H1 (cell line): ENCODE measurements around the gene ZNF831. TPM values are rescaled to one million over a fixed set of nuclear protein-coding genes. Genes with fewer than 3 reads are reported as not detected.

Experiments
- CTCF ChIA-PET: fragments of 300-600 bp; sonication (Branson Sonifier 250); formaldehyde crosslinking; loops from one replicate; lab custom pipeline; 2021; ENCODE audit not compliant: partially characterized antibody; lab: Charles Lee
- POLR2A ChIA-PET: fragments of 300-600 bp; sonication (Branson Sonifier 250); formaldehyde crosslinking; loops from one replicate; lab custom pipeline; 2021; ENCODE audit warnings: inconsistent platforms; ENCODE audit not compliant: partially characterized antibody; lab: Charles Lee
- DNase-seq, 2 experiments: peaks; one replicate each; pipeline versions ENCODE4 v3.0.0 to v3.0.0-alpha.2; 2010 to 2022; ENCODE audit warnings: low spot score in 2 of 2, low read depth in 1 of 2, mixed read lengths in 1 of 2
- FAIRE-seq: peaks from 2 replicates; lab custom pipeline; 2011; peaks lifted over from hg19 to GRCh38; lab: Jason Lieb, UNC
- H2AFZ ChIP-seq: 2 replicates; pipeline ENCODE4 v1.8.1; 2012; ENCODE audit warnings: low read length, inconsistent platforms
- H2AK5ac ChIP-seq: 2 replicates; pipeline ENCODE4 v1.6.1; 2013; ENCODE audit warnings: low read depth, low read length
- H2BK120ac ChIP-seq: replicated peaks from 2 replicates; pipeline ENCODE3; 2013; ENCODE audit warnings: low read depth, low read length, inconsistent platforms
- H2BK12ac ChIP-seq: 2 replicates; pipeline ENCODE4 v1.6.1; 2013; ENCODE audit warnings: low read depth, low read length
- H2BK15ac ChIP-seq: 2 replicates; pipeline ENCODE4 v1.6.1; 2013; ENCODE audit warnings: low read length
- H2BK20ac ChIP-seq: 2 replicates; pipeline ENCODE4 v1.6.1; 2013; ENCODE audit warnings: low read length
- H2BK5ac ChIP-seq: 2 replicates; pipeline ENCODE4 v1.6.1; 2013; ENCODE audit warnings: low read depth, low read length
- H3K14ac ChIP-seq: 2 replicates; pipeline ENCODE4 v1.6.1; 2013; ENCODE audit warnings: inconsistent platforms; ENCODE audit not compliant: insufficient read length
- H3K18ac ChIP-seq: 2 replicates; pipeline ENCODE4 v1.6.1; 2013; ENCODE audit warnings: low read length; ENCODE audit errors: extremely low read depth
- H3K23ac ChIP-seq: 2 replicates; pipeline ENCODE4 v1.6.1; 2013; ENCODE audit warnings: inconsistent platforms; ENCODE audit not compliant: insufficient read length
- H3K23me2 ChIP-seq: 2 replicates; pipeline ENCODE4 v1.6.1; 2013; ENCODE audit warnings: low read depth, low read length
- H3K27ac ChIP-seq: 2 replicates; pipeline ENCODE4 v1.6.1; 2011; ENCODE audit warnings: low read depth, low read length, inconsistent platforms
- H3K27me3 ChIP-seq, 4 experiments: replicated peaks in 1 of 4; 1 replicate in 1 of 4; 2 replicates in 3 of 4; pipeline versions ENCODE4 v1.6.1 to v1.8.1; 2011 to 2013; ENCODE audit warnings: low read length in 3 of 4, mild to moderate bottlenecking in 3 of 4, inconsistent platforms in 2 of 4, mixed read lengths in 2 of 4, moderate library complexity in 1 of 4; ENCODE audit not compliant: control insufficient read depth in 3 of 4, insufficient read depth in 3 of 4; ENCODE audit errors: extremely low read depth in 1 of 4
- H3K36me3 ChIP-seq, 4 experiments: 2 replicates each; pipeline versions ENCODE4 v1.6.1 to v1.8.1; 2011 to 2013; ENCODE audit warnings: mild to moderate bottlenecking in 4 of 4, low read length in 3 of 4, moderate library complexity in 2 of 4, control low read depth in 1 of 4, inconsistent platforms in 1 of 4; ENCODE audit not compliant: insufficient read depth in 4 of 4, control insufficient read depth in 2 of 4
- H3K4ac ChIP-seq: replicated peaks from 2 replicates; pipeline ENCODE3; 2013; ENCODE audit warnings: low read length, low read depth, mixed read lengths, inconsistent platforms; ENCODE audit not compliant: insufficient read length
- H3K4me1 ChIP-seq, 4 experiments: replicated peaks in 1 of 4; 1 replicate in 1 of 4; 2 replicates in 3 of 4; pipeline versions ENCODE4 v1.6.1 to v1.8.1; 2011 to 2013; ENCODE audit warnings: low read length in 3 of 4, inconsistent platforms in 2 of 4, mixed read lengths in 1 of 4; ENCODE audit not compliant: insufficient read depth in 4 of 4, control insufficient read depth in 3 of 4
- H3K4me2 ChIP-seq, 2 experiments: 2 replicates each; pipeline versions ENCODE4 v1.6.1 to v1.8.1; 2011 to 2013; ENCODE audit warnings: low read depth in 2 of 2, low read length in 2 of 2, control low read depth in 1 of 2, inconsistent platforms in 1 of 2, mild to moderate bottlenecking in 1 of 2; ENCODE audit not compliant: insufficient read depth in 1 of 2
- H3K4me3 ChIP-seq, 4 experiments: fragments of 200-600, 300-600 bp in 1 of 4; sonication (generic), shearing (Covaris generic), sonication (Bioruptor Twin) in 1 of 4; 2 replicates each; pipeline versions ENCODE4 v1.5.1 to v1.8.1; 2011 to 2016; ENCODE audit warnings: low read length in 4 of 4, low read depth in 3 of 4, control low read depth in 2 of 4, inconsistent platforms in 2 of 4, mild to moderate bottlenecking in 2 of 4, mixed read lengths in 1 of 4, moderate library complexity in 1 of 4; ENCODE audit not compliant: insufficient read depth in 2 of 4; ENCODE audit errors: extremely low read depth in 1 of 4
- H3K56ac ChIP-seq: replicated peaks from 2 replicates; pipeline ENCODE3; 2013; ENCODE audit warnings: low read depth, mild to moderate bottlenecking, mixed read lengths, low read length, inconsistent platforms; ENCODE audit not compliant: insufficient read length
- H3K79me1 ChIP-seq: 2 replicates; pipeline ENCODE4 v1.6.1; 2013; ENCODE audit warnings: low read depth, low read length, control low read depth
- H3K79me2 ChIP-seq, 2 experiments: 2 replicates each; pipeline versions ENCODE4 v1.6.1 to v1.8.1; 2012 to 2013; ENCODE audit warnings: low read length in 2 of 2, mild to moderate bottlenecking in 2 of 2, inconsistent platforms in 1 of 2; ENCODE audit not compliant: insufficient read depth in 2 of 2, control insufficient read depth in 1 of 2
- H3K9ac ChIP-seq, 4 experiments: replicated peaks in 1 of 4; 1 replicate in 1 of 4; 2 replicates in 3 of 4; pipeline versions ENCODE4 v1.6.1 to v1.8.1; 2011 to 2013; ENCODE audit warnings: low read depth in 3 of 4, low read length in 3 of 4, control low read depth in 2 of 4, mild to moderate bottlenecking in 2 of 4, moderate library complexity in 2 of 4, inconsistent platforms in 1 of 4; ENCODE audit errors: extremely low read depth in 1 of 4
- H3K9me3 ChIP-seq, 2 experiments: 2 replicates each; pipeline versions ENCODE4 v1.6.1 to v1.8.1; 2012 to 2013; ENCODE audit warnings: mild to moderate bottlenecking in 2 of 2, moderate library complexity in 2 of 2, control low read depth in 1 of 2, inconsistent platforms in 1 of 2, low read depth in 1 of 2, low read length in 1 of 2, mixed read lengths in 1 of 2; ENCODE audit not compliant: insufficient read depth in 2 of 2
- H4K20me1 ChIP-seq, 2 experiments: replicated peaks in 1 of 2; 2 replicates each; pipeline versions ENCODE3 to v1.8.1; 2011 to 2013; ENCODE audit warnings: inconsistent platforms in 2 of 2, low read length in 2 of 2, mild to moderate bottlenecking in 1 of 2; ENCODE audit not compliant: insufficient read depth in 2 of 2, control insufficient read depth in 1 of 2
- H4K5ac ChIP-seq: 2 replicates; pipeline ENCODE4 v1.6.1; 2013; ENCODE audit warnings: low read length, low read depth, mixed read lengths, inconsistent platforms; ENCODE audit not compliant: insufficient read length
- H4K8ac ChIP-seq: 2 replicates; pipeline ENCODE4 v1.8.0; 2013; ENCODE audit warnings: mild to moderate bottlenecking, moderate library complexity, low read length, inconsistent platforms; ENCODE audit not compliant: insufficient read depth; ENCODE audit errors: extremely low read depth
- H4K91ac ChIP-seq: replicated peaks from 2 replicates; pipeline ENCODE3; 2013; ENCODE audit warnings: low read length, mixed read lengths, inconsistent platforms; ENCODE audit not compliant: insufficient read length
- CREB1 ChIP-seq: IDR thresholded peaks from 2 replicates; pipeline ENCODE4 v1.6.1; 2012; ENCODE audit warnings: inconsistent platforms
- CTBP2 ChIP-seq: IDR thresholded peaks from 2 replicates; pipeline ENCODE4 v1.7.0; 2011; ENCODE audit warnings: borderline replicate concordance, mild to moderate bottlenecking, moderate library complexity, mixed read lengths, low read length; ENCODE audit not compliant: insufficient read depth, insufficient read length
- HDAC6 ChIP-seq: IDR thresholded peaks from one replicate; pipeline ENCODE4 v1.7.1; 2012; ENCODE audit warnings: low read depth, mild to moderate bottlenecking, inconsistent platforms, low read length, moderate library complexity
- NRF1 ChIP-seq: IDR thresholded peaks from 2 replicates; pipeline ENCODE4 v1.6.1; 2011; ENCODE audit warnings: mild to moderate bottlenecking, low read depth, low read length, improper control_type of control experiment
- PHF8 ChIP-seq: fragments of 200-600 bp; sonication (generic); conservative IDR thresholded peaks from 2 replicates; pipeline ENCODE4 v1.7.1; 2012; ENCODE audit warnings: low read depth, mild to moderate bottlenecking, inconsistent platforms, low read length, moderate library complexity
- POLR2AphosphoS5 ChIP-seq: IDR thresholded peaks from 2 replicates; pipeline ENCODE4 v1.6.1; 2011; ENCODE audit warnings: low read depth, low read length
- RNF2 ChIP-seq: fragments of 200-900, 300-1000 bp; sonication (generic); IDR thresholded peaks from 2 replicates; pipeline ENCODE4 v1.7.1; 2016; ENCODE audit warnings: borderline replicate concordance, low read depth, mild to moderate bottlenecking, antibody characterized with exemption, low read length; ENCODE audit not compliant: poor library complexity, severe bottlenecking; ENCODE audit errors: missing control alignments
- SIX5 ChIP-seq: IDR thresholded peaks from 2 replicates; pipeline ENCODE4 v1.6.1; 2011; ENCODE audit warnings: mild to moderate bottlenecking, low read depth, low read length
- SRF ChIP-seq: IDR thresholded peaks from 2 replicates; pipeline ENCODE4 v1.6.1; 2011; ENCODE audit warnings: mild to moderate bottlenecking, low read depth, low read length, moderate library complexity
- TBP ChIP-seq: IDR thresholded peaks from 2 replicates; pipeline ENCODE4 v1.6.1; 2011; ENCODE audit warnings: low read depth, low read length, improper control_type of control experiment
- TEAD4 ChIP-seq: IDR thresholded peaks from 2 replicates; pipeline ENCODE4 v1.6.1; 2012; ENCODE audit warnings: low read depth, low read length, inconsistent platforms, mixed read lengths
- WGBS, 2 experiments: shearing (Covaris generic) in 1 of 2; methylation state at CpG; one replicate each; pipeline versions ENCODE4 v1.1.6 to v1.1.7; 2013 to 2015; ENCODE audit warnings: low lambda C conversion rate in 2 of 2, mixed read lengths in 2 of 2, inconsistent platforms in 1 of 2, low coverage in 1 of 2, missing lambda C conversion rate in 1 of 2; ENCODE audit not compliant: insufficient replicate concordance in 2 of 2, insufficient coverage in 1 of 2, insufficient read length in 1 of 2; ENCODE audit errors: extremely low coverage in 1 of 2, missing lambda C conversion rate in 1 of 2; 5-methylcytosine and 5-hydroxymethylcytosine counted together
- polyA plus RNA-seq, 7 experiments: library from polyadenylated mRNA; depleted of rRNA in 3 of 7; stranded (reverse) in 5 of 7; unstranded in 2 of 7; fragments of >200 nt in 5 of 7; fragments of 200-250 nt in 2 of 7; gene quantifications; 1 replicate in 5 of 7; 2 replicates in 1 of 7; 4 replicates in 1 of 7; pipeline versions ENCODE4 v1.2.1 to v1.2.3, GENCODE V29; 2011 to 2013; ENCODE audit warnings: missing spikeins in 2 of 7, mixed read lengths in 2 of 7
- total RNA-seq: library from RNA; stranded (reverse); fragmentation: NEBNext Ultra II Directional; extraction: Animal tissue kit (Norgen Biotek cat#: 25700); gene quantifications from 2 replicates; pipeline ENCODE4 v1.2.1, GENCODE V29; 2021
- TF ChIP-seq, protein P1 (sequence below): IDR thresholded peaks from 2 replicates; pipeline ENCODE4 v1.6.1; 2012; ENCODE audit warnings: low read length, inconsistent platforms

The ZNF831 gene
- total and polyA plus RNA-seq, 2 of the 8 experiments (the other 6 are each of a cell fraction or from before 2014, with no cell fraction given): not detected

DNA sequence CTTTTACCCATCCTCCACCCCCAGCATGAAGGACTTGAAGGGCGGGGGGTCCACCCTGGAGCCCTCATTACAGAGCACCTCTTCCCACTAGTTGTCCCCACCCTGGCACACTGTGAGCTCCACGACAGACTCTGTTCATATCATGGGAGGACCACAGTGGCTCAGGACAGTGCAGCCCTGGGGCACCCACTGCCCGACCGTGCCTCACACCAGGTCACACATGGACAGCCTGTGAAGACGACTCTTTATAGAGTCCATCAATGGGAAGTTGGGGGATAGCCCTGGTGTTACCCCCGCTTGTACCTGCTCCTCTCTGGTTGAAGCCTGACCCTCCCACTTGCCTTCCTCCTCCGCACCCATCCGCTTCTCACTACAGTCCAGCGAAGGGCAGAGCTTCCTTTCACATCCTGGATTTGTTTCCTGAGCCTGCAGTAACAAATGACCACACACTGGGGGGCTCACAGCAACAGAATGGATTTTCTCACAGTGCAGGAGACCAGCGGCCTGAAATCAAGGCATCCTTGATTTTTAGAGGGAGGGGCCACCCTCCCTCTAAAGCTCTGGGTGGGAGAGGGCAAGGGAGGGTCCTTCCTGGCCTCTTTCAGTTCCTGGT, 15.5 kb downstream of the ZNF831 start:
- FAIRE-seq: no peak
- Histone ChIP-seq H3K4ac (no peak overlapping the region), H3K9me3 (no peaks in the 10 kb centered on the region), H2BK15ac (no peak overlapping the region), H4K20me1 (no peaks in the 10 kb centered on the region), H3K14ac (no peak overlapping the region), H3K9ac (no peak overlapping the region), H3K56ac (no peak overlapping the region), H3K23ac (no peak overlapping the region), H3K79me1 (no peaks in the 10 kb centered on the region), H2BK20ac (no peak overlapping the region), H2BK5ac (no peak overlapping the region), H3K4me3 (no peak overlapping the region), H3K4me2 (no peak overlapping the region), H2AFZ (0 out of 2 replicates have a peak overlapping the region, but pooled peaks have one; percentile 22), H3K36me3 (no peaks in the 10 kb centered on the region), H3K23me2 (no peaks in the 10 kb centered on the region), H4K5ac (no peak overlapping the region), H3K79me2 (no peaks in the 10 kb centered on the region), H2BK12ac (no peak overlapping the region), H2BK120ac (no peak overlapping the region), H3K18ac (no peak overlapping the region), H4K8ac (no peak overlapping the region), H3K4me1 (no peaks in the 10 kb centered on the region), H2AK5ac (no peak overlapping the region), H4K91ac (no peak overlapping the region), H3K27ac (no peak overlapping the region), H3K27me3 (no peaks in the 10 kb centered on the region; a peak in 2 of 7 replicates)
- no peak for DNase-seq
- CTCF ChIA-PET: interaction anchor here (0.8 to 1.5 kb wide), 4 partner anchors 29 to 276 kb away, joined by 3 to 4 read pairs (median 4); no protein-coding TSS in a partner anchor
- WGBS, 2 experiments: 90% methylated on average over 10 of the region's 10 CpGs; no CpG with 5 or more reads in 1 of the 2 experiments
- POLR2A ChIA-PET: no interaction called here
- TF ChIP-seq HDAC6: no peak
- TF ChIP-seq NRF1: no peak
- TF ChIP-seq CREB1: no peak
- TF ChIP-seq PHF8: no peak
- TF ChIP-seq, protein P1, sequence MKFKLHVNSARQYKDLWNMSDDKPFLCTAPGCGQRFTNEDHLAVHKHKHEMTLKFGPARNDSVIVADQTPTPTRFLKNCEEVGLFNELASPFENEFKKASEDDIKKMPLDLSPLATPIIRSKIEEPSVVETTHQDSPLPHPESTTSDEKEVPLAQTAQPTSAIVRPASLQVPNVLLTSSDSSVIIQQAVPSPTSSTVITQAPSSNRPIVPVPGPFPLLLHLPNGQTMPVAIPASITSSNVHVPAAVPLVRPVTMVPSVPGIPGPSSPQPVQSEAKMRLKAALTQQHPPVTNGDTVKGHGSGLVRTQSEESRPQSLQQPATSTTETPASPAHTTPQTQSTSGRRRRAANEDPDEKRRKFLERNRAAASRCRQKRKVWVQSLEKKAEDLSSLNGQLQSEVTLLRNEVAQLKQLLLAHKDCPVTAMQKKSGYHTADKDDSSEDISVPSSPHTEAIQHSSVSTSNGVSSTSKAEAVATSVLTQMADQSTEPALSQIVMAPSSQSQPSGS: no peak
- TF ChIP-seq POLR2AphosphoS5: no peak
- TF ChIP-seq SIX5: no peak
- TF ChIP-seq TEAD4: no peak
- TF ChIP-seq SRF: no peak
- TF ChIP-seq TBP: no peak
- no peak for TF ChIP-seq CTBP2
- no peak for TF ChIP-seq RNF2
